GM19395 (cell line): ENCODE measurements around the gene NAMPT.

ENCODE experiments used
- ATAC-seq: cut with Tn5 transposase; IDR thresholded peaks from one replicate; pipeline ENCODE4 v1.9.1; 2021; ENCODE audit warnings: mild to moderate bottlenecking, moderate library complexity; ENCODE audit not compliant: unreplicated experiment

Gene NAMPT

DNA sequence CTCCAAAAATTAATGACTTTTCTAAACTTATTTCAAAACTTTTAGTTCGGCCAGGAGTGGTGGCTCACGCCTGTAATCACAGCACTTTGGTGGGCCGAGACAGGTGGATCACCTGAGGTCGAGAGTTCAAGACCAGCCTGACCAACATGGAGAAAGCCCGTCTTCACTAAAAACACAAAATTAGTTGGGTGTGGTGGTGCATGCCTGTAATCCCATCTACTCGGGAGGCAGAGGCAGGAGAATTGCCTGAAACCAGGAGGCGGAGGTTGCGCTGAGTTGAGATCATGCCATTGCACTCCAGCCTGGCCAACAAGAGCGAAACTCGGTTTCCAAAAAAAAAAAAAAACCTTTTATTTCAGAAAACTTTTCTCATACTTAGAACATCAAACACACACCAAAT, 8.3 kb downstream of the NAMPT start:
- no peak for ATAC-seq

DNA sequence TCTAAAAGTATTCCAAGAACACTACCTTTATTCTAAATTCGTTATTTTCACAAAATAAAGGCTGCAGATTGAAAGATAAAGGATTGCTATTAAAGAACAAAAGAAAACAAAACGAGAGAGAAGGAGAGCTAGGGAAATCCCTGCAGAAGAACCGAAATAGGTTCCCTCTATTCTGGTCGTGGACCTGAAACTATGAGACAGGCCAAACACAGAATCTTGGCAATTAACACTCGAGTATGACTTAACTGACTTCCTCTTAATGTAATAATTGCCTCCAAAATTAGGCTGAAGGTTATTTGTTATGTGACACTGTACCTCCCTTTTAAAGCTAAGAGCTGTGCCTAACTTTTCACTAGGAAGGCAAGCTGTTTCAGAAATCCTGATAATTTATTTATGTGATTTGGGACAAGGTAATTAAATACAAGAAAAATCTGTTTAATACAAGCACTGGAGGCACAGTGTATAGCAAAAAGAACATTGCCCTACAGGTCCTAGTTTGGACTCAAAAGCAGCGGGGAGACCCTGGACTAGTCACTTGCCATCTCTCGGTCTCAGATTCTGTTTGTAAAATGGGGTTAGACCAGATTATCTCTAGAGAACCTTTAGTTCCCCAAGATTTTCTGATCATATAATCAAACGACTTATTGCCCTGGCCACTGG, 11.6 kb downstream of the NAMPT start:
- peak; percentile 76 for ATAC-seq

DNA sequence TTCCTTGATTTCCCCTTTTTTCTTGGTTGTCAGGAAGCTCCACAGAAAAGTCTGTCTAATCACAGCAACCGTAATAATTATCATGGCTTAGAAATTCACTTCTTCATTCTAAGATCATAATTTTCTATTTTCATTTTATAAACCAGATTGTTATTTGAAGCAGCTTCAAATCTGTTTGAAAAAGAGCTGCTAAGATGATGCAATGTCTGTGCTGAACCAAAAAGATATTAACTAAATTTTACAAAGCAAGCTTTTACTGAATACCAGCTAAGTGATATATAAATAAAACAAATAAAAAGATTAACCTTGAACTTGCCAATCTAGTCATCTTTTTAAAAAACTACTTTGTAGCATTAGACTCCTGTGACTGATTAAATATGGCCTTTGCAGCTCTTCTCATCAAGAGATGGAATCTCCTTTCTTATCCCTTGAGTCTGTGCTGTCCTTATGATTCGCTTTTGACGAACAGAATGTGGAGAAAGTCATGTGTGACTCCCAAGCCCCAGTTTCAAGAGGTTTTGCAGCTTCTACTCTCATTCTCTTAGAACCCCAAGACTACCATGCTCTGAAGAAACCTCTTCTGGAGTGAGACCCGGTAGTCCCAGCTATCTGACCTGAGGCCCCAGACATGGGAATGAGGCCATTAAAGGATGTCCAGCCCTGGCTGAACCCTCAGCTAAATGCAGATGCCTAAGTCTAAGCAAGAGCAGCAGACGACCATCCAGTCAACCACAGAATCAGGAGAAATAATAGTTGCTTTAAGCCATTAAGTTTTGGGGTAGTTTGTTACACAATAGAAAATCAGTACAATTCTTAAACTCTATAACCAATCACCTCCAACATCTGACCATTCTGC, 14.4 kb downstream of the NAMPT start:
- ATAC-seq = no peak

DNA sequence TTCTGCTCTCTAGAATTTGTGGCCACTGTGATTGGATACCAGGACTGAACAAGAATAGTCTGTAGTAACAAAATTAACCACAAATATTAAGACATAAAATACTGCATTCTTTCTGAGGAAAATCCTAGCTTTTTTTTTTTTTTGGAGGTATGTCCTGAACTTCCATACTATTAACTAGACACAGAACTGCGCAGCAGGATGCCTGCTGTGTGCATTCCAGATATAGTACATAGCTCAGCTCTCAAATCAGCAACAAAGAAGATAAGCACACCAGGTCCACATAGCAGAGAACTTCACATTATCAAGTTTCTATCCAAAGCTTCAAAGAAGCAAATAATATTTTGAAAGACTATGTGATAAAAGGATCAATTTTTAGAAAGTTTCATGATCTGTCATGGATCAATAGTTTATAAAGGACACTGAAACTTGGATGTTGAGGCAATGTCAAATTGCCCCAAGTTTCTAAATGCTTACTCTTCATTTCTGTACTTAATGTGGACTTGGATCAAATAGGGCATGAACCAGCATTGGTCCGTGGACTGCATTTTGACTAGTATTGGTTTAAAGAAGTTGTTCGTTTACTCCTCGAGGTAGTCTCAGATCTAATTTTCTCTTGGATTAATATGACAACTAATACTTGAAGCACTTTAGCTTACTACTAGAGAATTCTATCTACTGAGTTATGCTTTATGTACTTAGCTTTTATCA, 15.4 kb downstream of the NAMPT start:
- ATAC-seq = no peak

DNA sequence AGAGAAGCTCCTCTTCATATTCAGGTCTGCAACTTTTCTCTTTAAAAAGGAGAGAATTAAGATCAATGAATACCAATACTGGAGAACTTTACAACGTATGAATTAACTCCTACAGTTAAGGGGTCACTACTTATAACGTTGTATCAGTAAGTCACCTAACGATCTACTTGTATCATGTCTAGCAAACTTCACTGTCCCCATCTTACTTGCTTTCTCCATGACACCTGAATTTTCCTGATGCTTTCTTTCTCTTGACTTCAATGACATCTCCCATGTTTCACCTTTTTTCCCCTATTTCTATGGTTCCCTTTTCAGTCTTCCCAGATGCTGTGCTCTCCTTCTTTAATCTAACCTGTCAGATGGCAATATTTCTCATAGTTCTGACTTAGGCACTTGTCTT, 19.6 kb downstream of the NAMPT start:
- ATAC-seq = no peak

DNA sequence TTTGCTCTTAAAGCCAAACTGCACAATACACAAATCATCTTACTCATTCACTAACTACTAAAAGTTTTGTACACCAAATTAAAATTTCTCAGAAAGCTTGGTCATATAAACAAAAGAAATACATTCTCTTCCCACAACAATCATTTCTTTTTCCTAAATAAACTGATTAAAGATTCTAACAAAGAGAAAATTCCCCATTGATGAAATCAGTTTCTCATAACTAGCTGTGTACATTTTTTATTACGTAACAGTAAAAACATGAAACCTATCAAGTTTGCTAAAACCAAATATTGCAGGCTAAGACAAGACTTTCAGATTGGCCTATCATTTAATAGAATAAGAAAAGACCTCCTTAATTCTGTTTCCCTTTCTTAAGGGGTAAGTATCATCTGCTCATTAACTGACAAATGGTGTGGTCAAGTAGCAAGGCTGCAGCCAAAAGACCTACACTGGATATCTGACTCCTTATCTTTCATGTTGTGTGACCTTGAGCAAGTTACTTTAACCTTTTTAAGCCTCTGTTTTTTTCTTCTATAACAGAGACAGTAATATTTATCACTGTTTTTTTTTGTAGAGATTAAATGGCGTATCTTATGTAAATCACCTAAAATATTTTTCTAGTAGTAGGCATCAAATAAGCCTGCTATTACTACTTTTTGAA, 22.4 kb downstream of the NAMPT start:
- ATAC-seq = no peak

DNA sequence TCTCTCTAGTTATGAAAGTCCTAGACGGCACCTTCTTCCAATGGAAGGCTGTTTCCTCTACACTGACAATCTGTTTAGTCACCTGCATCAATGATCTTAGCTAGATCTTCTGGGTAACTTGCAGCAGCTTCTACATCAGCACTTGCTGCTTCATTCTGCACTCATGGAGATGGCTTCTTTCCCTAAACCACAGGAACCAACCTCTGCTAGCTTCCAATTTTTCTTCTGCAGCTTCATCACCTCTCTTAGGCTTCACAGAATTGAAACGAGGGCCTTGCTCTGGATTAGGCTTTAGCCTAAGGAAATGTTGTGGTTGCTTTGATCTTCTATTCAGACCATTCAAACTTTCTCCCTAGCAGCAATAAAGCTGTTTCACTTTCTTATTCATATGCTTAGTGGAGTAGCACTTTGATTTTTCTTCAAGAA, 24.6 kb downstream of the NAMPT start:
- ATAC-seq = peak; percentile 79

DNA sequence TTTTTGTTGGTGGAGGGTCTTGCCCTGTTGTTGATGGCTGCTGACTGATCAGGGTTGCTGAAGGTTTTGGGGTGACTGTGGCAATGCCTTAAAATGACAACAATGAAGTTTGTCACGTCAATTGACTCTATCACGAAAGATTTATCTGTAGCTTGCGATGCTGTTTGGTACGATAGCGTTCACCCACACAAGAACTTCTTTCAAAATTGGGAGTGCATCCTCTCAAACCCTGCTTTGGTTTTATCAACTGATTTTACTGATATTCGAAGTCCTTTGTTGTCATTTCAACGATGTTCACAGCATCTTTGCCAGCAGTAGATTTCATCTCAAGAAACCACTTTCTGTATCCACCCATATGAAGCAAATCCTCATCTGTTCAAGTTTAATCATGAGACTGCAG, 26.0 kb downstream of the NAMPT start:
- no peak for ATAC-seq

DNA sequence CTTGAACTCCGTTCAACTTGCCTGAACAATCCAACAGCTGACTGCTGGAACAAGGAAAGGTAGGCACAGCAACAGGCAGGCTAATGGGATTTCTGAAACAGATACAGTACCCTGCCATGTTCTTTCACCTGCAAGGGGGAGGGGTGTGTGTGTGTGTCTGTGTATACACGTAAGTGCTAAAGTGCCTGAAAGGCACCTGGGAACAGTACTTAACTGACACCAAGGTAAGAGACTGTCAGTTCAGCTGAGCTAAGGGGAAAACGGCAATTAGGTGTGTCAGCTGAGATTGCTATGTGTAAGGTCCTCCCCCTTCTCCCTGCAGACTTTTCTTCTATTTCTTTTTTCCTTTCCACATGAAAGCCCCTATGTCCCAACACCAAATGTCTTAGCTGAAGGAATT, 27.0 kb downstream of the NAMPT start:
- ATAC-seq = no peak

DNA sequence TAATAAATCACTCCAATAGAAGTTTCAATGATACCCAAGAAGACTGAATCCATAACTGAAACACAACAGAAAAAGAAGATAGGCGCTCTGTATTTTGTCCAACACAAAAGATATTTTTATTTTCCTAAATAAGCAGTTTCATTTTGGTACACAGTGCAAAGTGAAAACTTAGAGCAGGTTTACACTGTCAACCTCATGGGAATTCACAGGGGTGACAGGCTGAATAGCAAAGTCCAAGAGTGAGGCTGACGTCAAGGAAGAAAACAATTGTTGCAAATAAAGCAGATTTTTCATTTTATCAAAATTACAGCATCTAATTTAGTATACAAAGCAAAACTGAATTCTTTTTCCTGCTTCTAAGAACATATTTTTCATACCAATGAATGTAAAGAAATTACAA, 28.6 kb downstream of the NAMPT start:
- no peak for ATAC-seq

DNA sequence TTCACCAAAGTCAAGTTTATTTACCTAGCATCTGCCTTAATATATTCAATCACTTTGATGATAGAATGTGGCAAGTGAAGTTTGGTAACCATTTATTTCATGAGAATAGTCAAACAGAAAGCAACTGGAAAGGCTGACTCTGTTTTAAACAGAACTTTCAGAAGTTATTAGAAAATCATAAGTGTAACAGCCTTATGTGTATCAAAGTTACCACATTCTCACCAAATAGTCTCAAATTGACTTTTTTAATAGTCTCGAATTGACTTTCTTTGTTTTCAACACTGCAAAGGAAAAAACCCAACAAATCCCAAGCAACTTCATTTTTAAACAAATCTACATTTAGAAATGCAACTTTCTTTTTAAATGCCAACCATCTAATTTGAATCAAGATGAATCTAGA, 29.5 kb downstream of the NAMPT start:
- ATAC-seq = peak; percentile 54

DNA sequence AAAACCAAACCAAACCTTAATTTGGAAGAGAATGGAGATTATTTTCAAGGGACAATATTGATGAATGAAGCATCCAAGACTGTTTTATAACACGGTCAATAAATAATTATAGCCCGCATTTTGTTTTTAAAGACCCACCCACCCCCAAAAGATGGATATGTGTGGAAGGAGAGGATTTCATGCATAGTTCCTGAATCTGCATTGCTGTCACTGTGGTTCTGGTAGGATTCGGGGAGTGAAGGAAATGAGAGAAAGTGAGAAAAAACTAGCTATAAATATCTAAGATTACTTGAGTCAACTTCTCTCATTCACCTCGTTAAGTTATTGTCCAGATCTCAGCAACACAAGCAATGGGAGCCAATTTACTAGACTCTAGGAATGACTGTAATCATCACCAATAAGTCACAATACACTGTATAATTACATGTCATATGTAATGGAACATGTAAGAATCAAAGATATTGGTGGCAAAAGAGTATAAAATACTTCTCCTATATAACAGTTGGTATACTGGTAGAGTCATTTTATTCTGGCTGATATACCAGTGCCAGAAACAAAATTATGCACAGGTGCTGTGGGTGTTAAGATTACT, 30.2 kb downstream of the NAMPT start:
- no peak for ATAC-seq

DNA sequence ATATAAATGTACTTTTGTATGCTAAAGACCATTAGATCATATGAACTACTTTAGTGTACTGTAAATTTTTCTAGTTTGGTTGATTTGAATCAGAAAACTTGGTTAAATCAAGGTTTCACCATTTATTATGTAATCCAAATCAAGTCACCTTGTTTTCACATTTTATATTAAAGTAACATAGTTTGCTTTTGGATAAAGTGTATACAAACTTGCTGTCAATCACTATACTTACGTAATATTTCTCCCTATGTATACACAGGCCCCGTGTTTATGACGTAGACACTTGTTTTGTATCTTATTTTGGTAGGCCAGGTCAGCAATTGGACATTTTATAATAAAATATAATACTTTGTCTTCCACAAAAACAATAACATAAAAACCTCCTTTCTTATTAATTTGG, 32.2 kb downstream of the NAMPT start:
- no peak for ATAC-seq

DNA sequence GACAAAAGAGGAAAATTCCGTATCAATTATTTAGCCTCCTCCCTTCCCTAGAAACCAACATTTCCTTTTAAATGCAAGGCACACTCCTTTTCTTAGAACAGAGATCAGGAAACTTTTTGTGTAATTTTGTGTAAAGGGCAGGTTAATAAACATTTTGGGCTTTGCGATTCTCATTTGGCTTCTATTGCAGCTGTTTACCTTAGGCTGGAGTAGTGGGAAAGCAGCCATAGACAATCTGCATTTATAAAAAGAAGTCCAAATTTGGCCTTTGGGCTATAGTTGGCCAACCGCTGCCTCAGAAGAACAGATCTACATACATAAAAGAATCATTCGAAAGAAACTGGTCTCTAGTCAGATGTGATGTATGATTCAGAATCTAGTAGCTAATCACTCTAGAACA, 35.3 kb downstream of the NAMPT start:
- no peak for ATAC-seq

DNA sequence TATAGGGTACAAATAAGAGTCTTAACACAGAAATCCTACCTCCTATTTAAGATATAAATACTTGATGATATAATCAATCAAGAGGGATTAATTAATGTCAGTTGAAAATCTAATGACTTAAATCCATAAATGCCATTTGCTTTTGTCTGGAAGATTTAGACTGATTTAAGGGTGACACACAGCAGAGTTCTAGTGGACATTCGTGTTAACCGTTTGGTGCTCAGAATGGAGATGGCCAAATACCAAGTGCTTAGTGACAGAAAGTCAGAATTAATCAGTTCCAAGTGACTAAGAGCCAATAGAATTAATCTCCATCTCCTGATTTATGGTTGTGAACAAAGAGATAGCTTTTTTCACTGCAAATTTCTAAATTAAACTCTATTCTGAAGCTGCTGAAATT, 36.2 kb downstream of the NAMPT start:
- ATAC-seq = no peak

DNA sequence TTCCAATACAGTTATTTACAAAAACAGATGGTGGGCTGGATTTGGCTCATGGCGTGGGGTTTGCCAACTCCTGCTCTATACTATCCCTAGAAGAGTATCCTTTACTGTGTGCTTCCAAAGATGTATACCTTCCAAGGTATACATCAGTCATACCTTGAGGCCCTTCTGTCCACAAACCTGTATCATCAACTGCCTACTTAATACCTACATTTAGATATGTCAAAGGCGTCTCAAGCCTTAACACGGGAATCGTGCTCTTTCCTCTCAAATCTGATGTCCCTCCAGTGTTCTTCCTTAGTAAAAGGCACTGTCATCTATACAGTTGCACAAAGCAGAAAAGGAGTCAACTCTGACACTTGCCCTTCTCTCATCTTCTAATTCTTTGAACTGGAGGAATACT, 36.9 kb downstream of the NAMPT start:
- ATAC-seq = no peak

DNA sequence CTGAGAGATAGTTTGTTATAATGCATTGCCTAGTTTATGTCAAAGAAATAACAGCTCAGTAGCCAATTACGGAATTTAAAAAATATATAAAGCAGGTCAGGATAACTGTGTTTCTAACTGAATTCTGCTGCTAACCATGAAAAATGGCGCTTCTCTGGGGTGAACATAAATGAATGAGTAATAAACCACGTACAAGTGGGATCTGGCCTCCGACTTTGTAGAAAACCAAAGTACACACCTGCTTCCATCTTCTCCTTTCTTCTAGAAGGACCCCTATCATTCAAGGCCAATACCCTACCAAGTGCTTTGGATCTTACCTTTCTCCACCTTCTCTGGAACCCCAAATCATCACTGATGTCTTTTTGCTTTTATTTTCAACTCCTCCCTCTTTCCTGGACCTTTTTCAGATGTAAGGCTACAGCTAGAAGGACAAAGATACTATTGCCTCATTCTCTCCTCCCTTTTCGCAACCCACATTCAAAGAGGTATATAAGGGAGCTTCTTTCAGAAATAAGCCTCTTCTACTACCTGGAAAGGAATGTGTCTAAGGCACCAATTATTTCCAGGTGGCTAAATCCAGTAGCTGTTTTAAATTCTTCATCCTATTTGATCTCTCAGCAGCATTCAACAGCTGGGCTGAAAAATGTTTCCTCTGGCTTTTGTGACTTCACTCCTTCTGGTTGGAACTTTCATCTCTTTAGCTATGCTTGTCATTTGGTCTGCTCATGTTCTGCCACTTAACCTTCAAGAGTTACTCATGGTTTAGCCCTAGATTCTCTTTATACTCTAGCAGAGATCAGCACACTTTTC, 37.7 kb downstream of the NAMPT start:
- ATAC-seq = no peak

DNA sequence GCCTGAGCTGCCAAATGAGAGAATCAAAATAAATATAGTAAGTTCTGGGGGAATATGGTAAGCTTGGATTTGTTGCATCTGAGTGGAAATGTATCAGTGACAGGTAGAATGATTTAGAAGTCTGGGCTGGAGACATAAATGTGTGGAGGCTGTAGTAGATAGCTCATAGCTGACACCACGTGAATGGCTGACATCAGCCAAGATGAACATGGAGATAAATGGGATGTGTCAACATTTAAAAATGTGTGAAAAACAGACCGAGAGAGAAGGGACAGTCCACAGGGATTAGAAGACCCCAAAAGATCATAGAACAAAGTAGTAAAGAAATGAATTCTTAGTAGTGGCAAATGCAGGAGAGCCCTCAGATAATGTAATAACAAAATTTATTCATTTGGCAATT, 40.9 kb downstream of the NAMPT start:
- no peak for ATAC-seq

DNA sequence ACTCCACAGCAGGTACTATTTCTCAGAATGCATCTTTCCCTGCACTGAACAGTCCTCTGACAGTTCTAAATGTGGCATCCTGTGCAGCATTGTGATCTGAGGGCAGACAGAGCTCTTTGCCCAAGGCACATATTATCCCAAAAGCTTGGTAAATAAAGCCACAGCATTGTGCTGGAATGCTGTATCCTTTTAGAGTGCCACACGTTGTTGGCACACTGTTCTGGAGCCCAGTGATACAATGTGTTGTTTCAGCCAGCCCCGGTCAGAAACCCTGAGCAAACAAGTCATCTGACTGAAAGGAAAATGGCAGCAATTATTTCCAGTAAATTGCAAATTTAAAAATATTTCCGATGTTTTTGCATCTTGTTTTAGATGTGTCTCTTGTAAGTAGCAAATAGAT, 45.4 kb downstream of the NAMPT start:
- ATAC-seq = no peak

DNA sequence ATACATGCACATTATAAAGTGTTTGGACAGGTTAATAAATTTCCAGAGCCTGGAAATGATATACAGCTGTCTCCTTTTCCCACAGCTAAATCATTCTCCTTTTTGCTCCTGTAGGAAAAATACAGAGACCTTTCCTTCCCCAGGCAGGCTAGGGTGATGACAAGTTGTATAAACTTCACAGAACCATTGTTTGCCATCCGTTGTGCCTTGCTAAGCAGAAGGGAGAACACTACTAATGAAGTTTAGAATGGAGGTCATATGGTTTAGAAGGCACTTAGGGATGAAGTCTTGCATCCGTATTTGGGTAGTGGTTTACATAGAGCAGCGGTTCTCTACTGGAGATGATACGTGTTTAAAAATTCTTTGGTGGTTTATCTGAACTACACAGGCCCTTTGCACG, 46.0 kb downstream of the NAMPT start:
- no peak for ATAC-seq
